ENCODE measurements around the gene SRSF6. TPM values are rescaled to one million over a fixed set of nuclear protein-coding genes. Genes with fewer than 3 reads are reported as not detected.
A peak's percentile ranks its signal among the peaks of the same experiment; 100 is the strongest.

SRSF6 gene
- total RNA-seq, 1 donor from 2014 or later, result 150 TPM

GRCh38 chr20:43508604-43509040 is 50.9 kb downstream of the SRSF6 start:
- Histone ChIP-seq H3K4me3 (ENCODE audit: insufficient read depth, low read depth, low read length) (peak overlapping the region; percentile 63), H3K4me2 (ENCODE audit: low read length) (peak overlapping the region; percentile 91), H3K27me3 (ENCODE audit: insufficient read depth, low read length) (peaks cover 22% of the 10 kb centered on the region), H2AFZ (ENCODE audit: low read depth, low read length) (no peak overlapping the region), H3K36me3 (ENCODE audit: insufficient read depth, low read length) (no peaks in the 10 kb centered on the region), H3K79me2 (ENCODE audit: insufficient read depth, low read length) (no peaks in the 10 kb centered on the region), H3K9me3 (ENCODE audit: insufficient read depth, low read depth, low read length) (no peaks in the 10 kb centered on the region), H3K9ac (ENCODE audit: low read length) (no peak overlapping the region), H3K4me1 (ENCODE audit: insufficient read depth, low read length) (peaks cover 7% of the 10 kb centered on the region), H3K27ac (ENCODE audit: low read depth, low read length) (no peak overlapping the region), H4K20me1 (ENCODE audit: insufficient read depth, low read length) (no peaks in the 10 kb centered on the region)
- Mint-ChIP-seq H3K4me3 (ENCODE audit: unreplicated experiment) (peak overlapping the region; percentile 89), H3K27me3 (ENCODE audit: low read depth, unreplicated experiment) (peaks cover 21% of the 10 kb centered on the region), H3K9me3 (ENCODE audit: unreplicated experiment) (peaks cover 4% of the 10 kb centered on the region), H3K27ac (ENCODE audit: unreplicated experiment) (no peak overlapping the region), H3K4me1 (ENCODE audit: low read depth, unreplicated experiment) (no peaks in the 10 kb centered on the region), H3K36me3 (ENCODE audit: low read depth, unreplicated experiment) (no peaks in the 10 kb centered on the region)
- FAIRE-seq (no peak), DNase-seq (ENCODE audit: low read depth) (no peak)
- TF ChIP-seq EZH2 (IDR thresholded peaks at IDR 0.05; ENCODE audit: insufficient read depth, low read length), result no peak
- TF ChIP-seq, protein P1, sequence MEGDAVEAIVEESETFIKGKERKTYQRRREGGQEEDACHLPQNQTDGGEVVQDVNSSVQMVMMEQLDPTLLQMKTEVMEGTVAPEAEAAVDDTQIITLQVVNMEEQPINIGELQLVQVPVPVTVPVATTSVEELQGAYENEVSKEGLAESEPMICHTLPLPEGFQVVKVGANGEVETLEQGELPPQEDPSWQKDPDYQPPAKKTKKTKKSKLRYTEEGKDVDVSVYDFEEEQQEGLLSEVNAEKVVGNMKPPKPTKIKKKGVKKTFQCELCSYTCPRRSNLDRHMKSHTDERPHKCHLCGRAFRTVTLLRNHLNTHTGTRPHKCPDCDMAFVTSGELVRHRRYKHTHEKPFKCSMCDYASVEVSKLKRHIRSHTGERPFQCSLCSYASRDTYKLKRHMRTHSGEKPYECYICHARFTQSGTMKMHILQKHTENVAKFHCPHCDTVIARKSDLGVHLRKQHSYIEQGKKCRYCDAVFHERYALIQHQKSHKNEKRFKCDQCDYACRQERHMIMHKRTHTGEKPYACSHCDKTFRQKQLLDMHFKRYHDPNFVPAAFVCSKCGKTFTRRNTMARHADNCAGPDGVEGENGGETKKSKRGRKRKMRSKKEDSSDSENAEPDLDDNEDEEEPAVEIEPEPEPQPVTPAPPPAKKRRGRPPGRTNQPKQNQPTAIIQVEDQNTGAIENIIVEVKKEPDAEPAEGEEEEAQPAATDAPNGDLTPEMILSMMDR (IDR thresholded peaks at IDR 0.05; ENCODE audit: insufficient read depth, low read depth, low read length), result no peak

GRCh38 chr20:43511879-43512278 is 54.2 kb downstream of the SRSF6 start:
- Histone ChIP-seq H3K9ac (ENCODE audit: low read length) (no peak overlapping the region), H3K27ac (ENCODE audit: low read depth, low read length) (no peak overlapping the region), H3K27me3 (ENCODE audit: insufficient read depth, low read length) (peaks cover 4% of the 10 kb centered on the region), H3K4me2 (ENCODE audit: low read length) (no peak overlapping the region), H3K36me3 (ENCODE audit: insufficient read depth, low read length) (no peaks in the 10 kb centered on the region), H4K20me1 (ENCODE audit: insufficient read depth, low read length) (no peaks in the 10 kb centered on the region), H3K4me3 (ENCODE audit: insufficient read depth, low read depth, low read length) (no peak overlapping the region), H3K79me2 (ENCODE audit: insufficient read depth, low read length) (no peaks in the 10 kb centered on the region), H3K4me1 (ENCODE audit: insufficient read depth, low read length) (peaks cover 7% of the 10 kb centered on the region), H2AFZ (ENCODE audit: low read depth, low read length) (no peak overlapping the region), H3K9me3 (ENCODE audit: insufficient read depth, low read depth, low read length) (no peaks in the 10 kb centered on the region)
- TF ChIP-seq, protein P1 (IDR thresholded peaks at IDR 0.05; ENCODE audit: insufficient read depth, low read depth, low read length), result no peak
- no peak for TF ChIP-seq EZH2 (IDR thresholded peaks at IDR 0.05; ENCODE audit: insufficient read depth, low read length)
- peaks cover 3% of the 10 kb centered on the region for H3K27me3 Mint-ChIP-seq (ENCODE audit: low read depth, unreplicated experiment)
- H3K4me1 Mint-ChIP-seq (ENCODE audit: low read depth, unreplicated experiment), result no peaks in the 10 kb centered on the region
- H3K9me3 Mint-ChIP-seq (ENCODE audit: unreplicated experiment), result peaks cover 1% of the 10 kb centered on the region
- H3K27ac Mint-ChIP-seq (ENCODE audit: unreplicated experiment), result no peak overlapping the region
- FAIRE-seq (no peak), DNase-seq (ENCODE audit: low read depth) (no peak)
- no peak overlapping the region for H3K4me3 Mint-ChIP-seq (ENCODE audit: unreplicated experiment)
- H3K36me3 Mint-ChIP-seq (ENCODE audit: low read depth, unreplicated experiment), result no peaks in the 10 kb centered on the region

- TF ChIP-seq, protein P1 (IDR thresholded peaks at IDR 0.05; ENCODE audit: insufficient read depth, low read depth, low read length), result no peak
- no peak for TF ChIP-seq EZH2 (IDR thresholded peaks at IDR 0.05; ENCODE audit: insufficient read depth, low read length)
Observed at GRCh38 chr20:43513372-43513930, 55.8 kb downstream of the SRSF6 start.

More at GRCh38 chr20:43513372-43513930, 55.8 kb downstream of the SRSF6 start:
- DNase-seq (ENCODE audit: low read depth), result no peak
- Mint-ChIP-seq H3K4me1 (ENCODE audit: low read depth, unreplicated experiment) (no peaks in the 10 kb centered on the region), H3K27me3 (ENCODE audit: low read depth, unreplicated experiment) (no peaks in the 10 kb centered on the region), H3K36me3 (ENCODE audit: low read depth, unreplicated experiment) (no peaks in the 10 kb centered on the region), H3K27ac (ENCODE audit: unreplicated experiment) (no peak overlapping the region), H3K4me3 (ENCODE audit: unreplicated experiment) (peak overlapping the region; percentile 91), H3K9me3 (ENCODE audit: unreplicated experiment) (peaks cover 1% of the 10 kb centered on the region)
- Histone ChIP-seq H3K9ac (ENCODE audit: low read length) (peak overlapping the region; percentile 75), H3K4me3 (ENCODE audit: insufficient read depth, low read depth, low read length) (peak overlapping the region; percentile 61), H3K79me2 (ENCODE audit: insufficient read depth, low read length) (no peaks in the 10 kb centered on the region), H3K4me2 (ENCODE audit: low read length) (peak overlapping the region; percentile 90), H3K4me1 (ENCODE audit: insufficient read depth, low read length) (peaks cover 4% of the 10 kb centered on the region), H3K27ac (ENCODE audit: low read depth, low read length) (no peak overlapping the region), H2AFZ (ENCODE audit: low read depth, low read length) (peak overlapping the region; percentile 81), H3K27me3 (ENCODE audit: insufficient read depth, low read length) (no peaks in the 10 kb centered on the region), H4K20me1 (ENCODE audit: insufficient read depth, low read length) (no peaks in the 10 kb centered on the region), H3K9me3 (ENCODE audit: insufficient read depth, low read depth, low read length) (no peaks in the 10 kb centered on the region), H3K36me3 (ENCODE audit: insufficient read depth, low read length) (no peaks in the 10 kb centered on the region)
- no peak for FAIRE-seq
